Measurements from ENCODE around the gene PRR19. TPM values are rescaled to one million over a fixed set of nuclear protein-coding genes. Genes with fewer than 3 reads are reported as not detected.

Gene PRR19
- total and polyA plus RNA-seq, 2 donors, result 1.0 TPM; not detected in 1

GRCh38 chr19:42355896-42356295 is 54.0 kb downstream of the PRR19 start:
- Histone ChIP-seq H3K27ac (ENCODE audit: low read depth) (no peak overlapping the region), H3K4me3 (ENCODE audit: low read depth, low read length) (no peak overlapping the region), H3K4me1 (ENCODE audit: insufficient read depth) (no peaks in the 10 kb centered on the region), H3K36me3 (ENCODE audit: insufficient read depth) (peaks cover 1% of the 10 kb centered on the region)
- DNase-seq (ENCODE audit: extremely low spot score), result no peak
- 97% methylated on average over 12 of the region's 12 CpGs for WGBS

GRCh38 chr19:42356686-42357085 is 54.8 kb downstream of the PRR19 start:
- peaks cover 1% of the 10 kb centered on the region for H3K36me3 ChIP-seq (ENCODE audit: insufficient read depth)
- DNase-seq (ENCODE audit: extremely low spot score), result no peak
- no peak overlapping the region for H3K27ac ChIP-seq (ENCODE audit: low read depth)
- H3K4me3 ChIP-seq (ENCODE audit: low read depth, low read length), result no peak overlapping the region
- 97% methylated on average over 15 of the region's 15 CpGs for WGBS
- no peaks in the 10 kb centered on the region for H3K4me1 ChIP-seq (ENCODE audit: insufficient read depth)

- DNase-seq (ENCODE audit: extremely low spot score), result no peak
- Histone ChIP-seq H3K4me1 (ENCODE audit: insufficient read depth) (no peaks in the 10 kb centered on the region), H3K36me3 (ENCODE audit: insufficient read depth) (peaks cover 1% of the 10 kb centered on the region), H3K4me3 (ENCODE audit: low read depth, low read length) (no peak overlapping the region), H3K27ac (ENCODE audit: low read depth) (no peak overlapping the region)
- WGBS, result 93% methylated on average over 12 of the region's 12 CpGs
Observed at GRCh38 chr19:42357290-42357689, 55.4 kb downstream of the PRR19 start.

Small RNA genes within 50 kb of the gene (small RNA-seq; reads per million reads assigned to genes)
- not detected for gene MIR8077

Other genes starting within 250 kb of the PRR19 start
- 2.5 TPM for gene GRIK5, start 231.9 kb upstream of the PRR19 start, total RNA-seq
- 8.6 TPM for gene GRIK5, start 231.9 kb upstream of the PRR19 start, polyA plus RNA-seq
- 7.6 TPM for gene ZNF574, start 226.0 kb upstream of the PRR19 start, total RNA-seq
- 18.8 TPM for gene ZNF574, start 226.0 kb upstream of the PRR19 start, polyA plus RNA-seq
- gene POU2F2, start 169.7 kb upstream of the PRR19 start, total RNA-seq, result 0.95 TPM
- 4.4 TPM for gene POU2F2, start 169.7 kb upstream of the PRR19 start, polyA plus RNA-seq
- 15.5 TPM for gene DEDD2, start 84.5 kb upstream of the PRR19 start, total RNA-seq
- gene DEDD2, start 84.5 kb upstream of the PRR19 start, polyA plus RNA-seq, result 29.5 TPM
- gene ZNF526, start 81.8 kb upstream of the PRR19 start, total RNA-seq, result 7.0 TPM
- gene ZNF526, start 81.8 kb upstream of the PRR19 start, polyA plus RNA-seq, result 6.0 TPM
- 8.4 TPM for gene GSK3A, start 59.5 kb upstream of the PRR19 start, total RNA-seq
- 56.9 TPM for gene GSK3A, start 59.5 kb upstream of the PRR19 start, polyA plus RNA-seq
- 17.9 TPM for gene ERF, start 47.0 kb upstream of the PRR19 start, total RNA-seq
- 50.9 TPM for gene ERF, start 47.0 kb upstream of the PRR19 start, polyA plus RNA-seq
- gene CIC, start 32.9 kb upstream of the PRR19 start, total RNA-seq, result 14.0 TPM
- 59.5 TPM for gene CIC, start 32.9 kb upstream of the PRR19 start, polyA plus RNA-seq
- 15.9 TPM for gene PAFAH1B3, start 492 bp downstream of the PRR19 start, total RNA-seq
- 20.9 TPM for gene PAFAH1B3, start 492 bp downstream of the PRR19 start, polyA plus RNA-seq
- not detected for gene TMEM145, start 11.2 kb downstream of the PRR19 start, total RNA-seq
- gene TMEM145, start 11.2 kb downstream of the PRR19 start, polyA plus RNA-seq, result 0.94 TPM
- gene MEGF8, start 23.5 kb downstream of the PRR19 start, total RNA-seq, result 14.7 TPM
- gene MEGF8, start 23.5 kb downstream of the PRR19 start, polyA plus RNA-seq, result 19.8 TPM
- gene CNFN, start 88.2 kb downstream of the PRR19 start, total RNA-seq, result not detected
- gene CNFN, start 88.2 kb downstream of the PRR19 start, polyA plus RNA-seq, result 2.4 TPM
- 5.7 TPM for gene LIPE, start 125.3 kb downstream of the PRR19 start, total RNA-seq
- 30.2 TPM for gene LIPE, start 125.3 kb downstream of the PRR19 start, polyA plus RNA-seq
- 1.7 TPM for gene CXCL17, start 140.8 kb downstream of the PRR19 start, total RNA-seq
- 10.8 TPM for gene CXCL17, start 140.8 kb downstream of the PRR19 start, polyA plus RNA-seq
- gene CEACAM1, start 226.3 kb downstream of the PRR19 start, total RNA-seq, result 6.2 TPM
- 4.7 TPM for gene CEACAM1, start 226.3 kb downstream of the PRR19 start, polyA plus RNA-seq

All from urinary bladder (tissue), 4 donors.